Activated T-helper 1 cell treated with anti-CD3 and anti-CD28 coated beads, Interleukin-12 subunit alpha, Interleukin-12 subunit beta, Interleukin-2, Interleukin-4 antibody, amounts not matched to agents 30 ng/mL and 10 ng/mL and 1 ng/mL, durations not matched to agents 14 hours and 24 hours and 36 hours (primary cell): ENCODE data around the gene KIAA0040. TPM values are rescaled to one million over a fixed set of nuclear protein-coding genes. Genes with fewer than 3 reads are reported as not detected.
A peak's percentile ranks its signal among the peaks of the same experiment; 100 is the strongest.

Experiments
- DNase-seq: peaks from one replicate; pipeline ENCODE4 v3.0.0; 2021; ENCODE audit warnings: low spot score
- H3K27ac Mint-ChIP-seq: one replicate; pipeline ENCODE4 v1.8.0; 2021; ENCODE audit warnings: mild to moderate bottlenecking, mixed read lengths
- H3K27me3 Mint-ChIP-seq: one replicate; pipeline ENCODE4 v1.8.0; 2022; ENCODE audit warnings: mild to moderate bottlenecking, moderate library complexity, mixed read lengths; ENCODE audit not compliant: insufficient read depth
- H3K36me3 Mint-ChIP-seq: one replicate; pipeline ENCODE4 v1.8.0; 2021; ENCODE audit warnings: low read depth, mixed read lengths
- H3K4me1 Mint-ChIP-seq: one replicate; pipeline ENCODE4 v1.8.0; 2021; ENCODE audit warnings: low read depth, mixed read lengths
- H3K4me3 Mint-ChIP-seq: one replicate; pipeline ENCODE4 v1.8.0; 2021; ENCODE audit warnings: mild to moderate bottlenecking, moderate library complexity, mixed read lengths
- H3K9me3 Mint-ChIP-seq: one replicate; pipeline ENCODE4 v1.8.0; 2021; ENCODE audit warnings: mixed read lengths
- intact Hi-C: fragments of 100-400 bp; cut with micrococcal nuclease; formaldehyde crosslinking; loops from one replicate; pipeline ENCODE4 v1.15.1; 2024
- total RNA-seq: library from RNA; stranded (reverse); gene quantifications from 2 replicates; pipeline ENCODE4 v1.2.3, GENCODE V29; 2022

The KIAA0040 gene
- total RNA-seq, 1 donor from 2014 or later, result 43.8 TPM

DNA sequence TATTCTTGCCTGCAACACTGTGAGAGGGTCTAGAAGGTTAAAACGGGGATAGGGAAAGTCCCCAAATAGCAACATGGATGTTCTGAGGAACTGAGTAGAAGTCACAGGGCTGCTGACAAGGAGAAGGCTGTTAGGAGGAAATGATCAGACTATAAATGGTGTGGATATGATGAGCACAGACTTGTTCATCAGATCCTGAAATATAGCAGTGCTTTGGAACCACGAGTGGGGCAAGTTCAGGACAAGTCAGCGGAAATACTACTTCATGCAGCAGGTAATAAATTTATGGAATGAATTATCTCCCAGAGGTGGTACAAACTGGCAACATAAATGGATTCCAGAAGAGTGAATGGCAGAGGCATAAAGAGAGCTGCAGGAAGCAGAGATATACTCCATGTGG, 3.2 kb upstream of the KIAA0040 start:
- peaks cover 7% of the 10 kb centered on the region for H3K36me3 Mint-ChIP-seq
- peaks cover 37% of the 10 kb centered on the region for H3K4me1 Mint-ChIP-seq
- H3K27ac Mint-ChIP-seq, result no peak overlapping the region
- H3K4me3 Mint-ChIP-seq, result no peak overlapping the region
- intact Hi-C loops, result no loop called here
- H3K9me3 Mint-ChIP-seq, result no peaks in the 10 kb centered on the region
- peaks cover 9% of the 10 kb centered on the region for H3K27me3 Mint-ChIP-seq
- DNase-seq, result no peak

GRCh38 chr1:175195281-175195680, 2.7 kb upstream of the KIAA0040 start:
- intact Hi-C loops, result no loop called here
- Mint-ChIP-seq H3K27me3 (peaks cover 8% of the 10 kb centered on the region), H3K9me3 (no peaks in the 10 kb centered on the region), H3K4me1 (peaks cover 42% of the 10 kb centered on the region), H3K36me3 (peaks cover 12% of the 10 kb centered on the region), H3K27ac (no peak overlapping the region), H3K4me3 (no peak overlapping the region)
- DNase-seq, result no peak

GRCh38 chr1:175193527-175193910, 943 bp upstream of the KIAA0040 start:
- Mint-ChIP-seq H3K27ac (no peak overlapping the region), H3K27me3 (no peaks in the 10 kb centered on the region), H3K4me1 (peaks cover 60% of the 10 kb centered on the region), H3K9me3 (no peaks in the 10 kb centered on the region), H3K4me3 (peak overlapping the region; percentile 99), H3K36me3 (peaks cover 24% of the 10 kb centered on the region)
- no peak for DNase-seq
- intact Hi-C loops, result no loop called here

DNA sequence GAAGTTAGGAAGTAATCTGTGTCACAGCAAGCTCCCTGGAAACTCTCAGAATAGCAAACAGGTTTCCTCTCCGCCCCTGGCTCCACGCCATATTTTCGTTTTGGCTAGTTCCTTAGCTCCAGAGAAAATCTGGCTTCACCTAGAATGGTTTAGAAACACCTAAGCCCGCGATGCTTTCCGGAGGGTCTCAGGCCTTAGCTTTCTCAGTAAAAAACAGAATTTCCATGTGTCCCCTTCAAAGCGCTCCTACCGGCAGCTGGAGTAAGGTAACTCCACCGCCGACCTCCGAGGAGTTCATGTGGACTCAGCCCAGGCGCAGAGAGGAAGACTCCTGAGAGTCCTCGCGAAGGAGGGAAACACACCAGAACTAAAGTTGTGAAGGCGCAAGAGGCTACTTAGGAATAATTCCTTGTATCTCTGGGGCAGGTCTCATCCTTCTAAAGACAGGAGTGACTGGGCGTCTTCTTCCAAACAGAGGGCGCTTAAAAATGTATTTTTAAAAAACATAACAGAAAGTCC, 406 bp downstream of the KIAA0040 start:
- DNase-seq, result peak; percentile 20
- H3K27me3 Mint-ChIP-seq, result no peaks in the 10 kb centered on the region
- H3K36me3 Mint-ChIP-seq, result peaks cover 36% of the 10 kb centered on the region
- peak overlapping the region; percentile 99 for H3K4me3 Mint-ChIP-seq
- peaks cover 62% of the 10 kb centered on the region for H3K4me1 Mint-ChIP-seq
- intact Hi-C loops, result no loop called here
- H3K9me3 Mint-ChIP-seq, result no peaks in the 10 kb centered on the region
- H3K27ac Mint-ChIP-seq, result peak overlapping the region; percentile 84

- Mint-ChIP-seq H3K9me3 (no peaks in the 10 kb centered on the region), H3K27ac (peak overlapping the region; percentile 84), H3K4me1 (peaks cover 66% of the 10 kb centered on the region), H3K36me3 (peaks cover 42% of the 10 kb centered on the region), H3K4me3 (peak overlapping the region; percentile 99), H3K27me3 (no peaks in the 10 kb centered on the region)
- peak; percentile 22 for DNase-seq
- intact Hi-C loops, result loop anchor here (1.0 to 2.0 kb wide), 3 partner anchors 36 to 1015 kb away; partner anchors contain the start of genes CACYBP and COP1
These were observed 917 bp downstream of the KIAA0040 start for GRCh38 chr1:175191659-175192058.

- H3K27me3 Mint-ChIP-seq, result no peaks in the 10 kb centered on the region
- peak overlapping the region; percentile 99 for H3K4me3 Mint-ChIP-seq
- no peaks in the 10 kb centered on the region for H3K9me3 Mint-ChIP-seq
- peak overlapping the region; percentile 84 for H3K27ac Mint-ChIP-seq
- intact Hi-C loops, result loop anchor here (1.0 to 2.0 kb wide), 3 partner anchors 20 to 166 kb away; partner anchors contain the start of gene MRPS14
- peaks cover 75% of the 10 kb centered on the region for H3K4me1 Mint-ChIP-seq
- DNase-seq, result peak; percentile 60
- peaks cover 61% of the 10 kb centered on the region for H3K36me3 Mint-ChIP-seq
These were observed 3.6 kb downstream of the KIAA0040 start for GRCh38 chr1:175188936-175189335.

DNA sequence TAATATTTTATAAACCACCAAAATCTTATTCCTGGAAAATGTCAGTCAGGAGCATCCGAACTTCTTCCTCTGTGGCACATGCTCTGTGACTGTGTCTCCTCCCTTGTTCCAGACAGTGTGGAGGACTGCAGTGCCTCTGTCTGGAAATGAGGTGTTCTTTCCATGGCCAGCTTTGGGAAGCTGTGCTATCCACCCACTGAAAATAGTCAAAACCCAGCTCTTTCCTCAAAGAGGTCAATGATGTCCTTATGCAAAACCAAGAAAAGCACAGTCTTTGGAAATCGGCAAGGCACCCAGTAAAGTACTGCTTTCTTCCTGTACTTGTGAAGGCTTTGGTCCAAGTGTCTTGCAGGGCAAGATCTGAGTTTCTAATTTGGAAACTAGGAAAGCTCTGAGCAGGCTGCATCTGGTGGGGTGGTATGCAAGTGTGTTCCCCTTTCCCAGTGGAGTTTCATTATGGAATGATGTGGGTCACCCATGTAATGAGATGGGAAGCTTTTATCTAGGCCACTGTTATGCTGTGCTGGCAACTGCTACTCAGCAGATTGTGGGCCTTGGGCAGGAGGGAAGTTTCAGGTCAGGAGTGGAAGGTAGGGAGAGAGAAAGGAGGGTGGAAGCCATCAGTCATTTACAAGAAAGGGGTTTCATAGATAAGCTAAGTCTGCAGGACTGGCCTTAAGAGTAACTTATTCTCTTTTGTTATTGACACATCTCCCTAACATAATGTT, 6.0 kb downstream of the KIAA0040 start:
- intact Hi-C loops, result no loop called here
- H3K27ac Mint-ChIP-seq, result peak overlapping the region; percentile 84
- peaks cover 97% of the 10 kb centered on the region for H3K4me1 Mint-ChIP-seq
- H3K4me3 Mint-ChIP-seq, result peak overlapping the region; percentile 70
- H3K27me3 Mint-ChIP-seq, result no peaks in the 10 kb centered on the region
- no peaks in the 10 kb centered on the region for H3K9me3 Mint-ChIP-seq
- H3K36me3 Mint-ChIP-seq, result peaks cover 76% of the 10 kb centered on the region
- no peak for DNase-seq

- no peaks in the 10 kb centered on the region for H3K9me3 Mint-ChIP-seq
- peak overlapping the region; percentile 43 for H3K27ac Mint-ChIP-seq
- DNase-seq, result no peak
- intact Hi-C loops, result no loop called here
- peaks cover 96% of the 10 kb centered on the region for H3K4me1 Mint-ChIP-seq
- H3K4me3 Mint-ChIP-seq, result peak overlapping the region; percentile 49
- no peaks in the 10 kb centered on the region for H3K27me3 Mint-ChIP-seq
- peaks cover 80% of the 10 kb centered on the region for H3K36me3 Mint-ChIP-seq
These were observed 6.7 kb downstream of the KIAA0040 start for GRCh38 chr1:175185903-175186302.

- Mint-ChIP-seq H3K4me1 (peaks cover 92% of the 10 kb centered on the region), H3K27ac (peak overlapping the region; percentile 22), H3K4me3 (no peak overlapping the region), H3K27me3 (no peaks in the 10 kb centered on the region), H3K36me3 (peaks cover 71% of the 10 kb centered on the region), H3K9me3 (no peaks in the 10 kb centered on the region)
- no peak for DNase-seq
- intact Hi-C loops, result no loop called here
These were observed 9.0 kb downstream of the KIAA0040 start for GRCh38 chr1:175183586-175183985.

DNA sequence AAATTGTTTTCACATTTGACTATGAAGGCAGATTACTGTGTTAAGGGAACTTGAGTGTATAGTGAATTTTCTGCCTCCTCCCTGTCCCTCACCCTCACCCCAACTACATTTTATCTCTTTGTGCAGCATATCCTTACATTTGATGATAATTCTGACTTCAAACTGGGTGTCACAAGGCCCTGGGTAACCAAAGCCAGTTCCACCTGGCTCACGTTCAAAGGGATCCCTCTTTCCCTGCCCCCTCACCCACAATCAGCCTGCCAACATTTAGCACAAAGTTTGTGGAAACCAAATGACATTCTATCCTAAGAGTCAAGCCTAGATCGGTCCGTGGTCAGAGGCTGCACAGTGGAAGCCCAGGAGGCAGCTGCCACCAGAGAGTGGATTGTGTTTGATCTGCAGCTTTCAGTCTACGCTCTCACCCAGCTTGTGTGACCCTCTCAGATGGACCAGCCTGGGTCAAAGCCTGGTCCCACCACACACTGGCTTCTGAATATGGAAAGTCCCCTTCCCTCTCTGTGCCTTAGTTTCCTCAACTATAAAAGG, 10.3 kb downstream of the KIAA0040 start:
- Mint-ChIP-seq H3K27ac (peak overlapping the region; percentile 63), H3K36me3 (peaks cover 69% of the 10 kb centered on the region)

DNA sequence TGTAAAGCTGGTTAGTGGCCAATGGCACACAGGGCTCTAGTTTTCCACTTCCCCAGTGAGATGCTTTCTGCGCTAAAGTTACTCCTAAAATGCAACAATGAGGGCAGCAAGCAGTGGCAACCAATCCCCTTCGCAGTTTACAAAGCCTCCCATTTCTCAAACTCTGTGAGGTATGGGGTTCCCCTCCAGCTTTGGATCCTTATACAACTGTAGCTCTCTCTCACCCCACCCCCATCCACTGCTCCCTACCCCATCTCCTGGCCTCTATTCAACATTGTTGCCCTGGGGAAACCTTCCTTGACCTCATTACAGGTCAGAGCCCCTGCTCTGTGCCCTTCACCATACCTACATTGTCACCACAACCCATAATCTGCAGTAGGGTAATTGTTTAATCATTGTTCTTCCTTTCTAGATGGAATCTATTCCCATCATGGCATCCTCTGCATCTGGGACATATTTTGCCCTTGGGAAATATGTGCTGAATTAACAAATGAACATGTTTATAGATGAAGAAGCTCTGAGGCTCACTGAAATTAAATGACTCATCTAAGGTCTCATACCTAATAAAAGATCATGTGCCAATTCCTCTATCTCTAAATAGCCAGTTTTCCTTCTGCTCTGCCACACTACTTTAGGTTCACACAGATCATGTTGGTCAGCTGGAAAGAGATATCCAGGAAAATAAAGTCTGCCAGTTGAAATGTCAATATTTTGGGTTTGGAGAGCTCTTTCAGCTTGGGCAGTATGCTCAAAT, 12.6 kb downstream of the KIAA0040 start:
- no peak for DNase-seq
- intact Hi-C loops, result no loop called here
- Mint-ChIP-seq H3K36me3 (peaks cover 67% of the 10 kb centered on the region), H3K27me3 (no peaks in the 10 kb centered on the region), H3K4me3 (no peak overlapping the region), H3K9me3 (no peaks in the 10 kb centered on the region), H3K4me1 (peaks cover 80% of the 10 kb centered on the region), H3K27ac (peak overlapping the region; percentile 33)

More for the DNA sequence above, 10.3 kb downstream of the KIAA0040 start:
- DNase-seq, result no peak
- H3K27me3 Mint-ChIP-seq, result no peaks in the 10 kb centered on the region
- no peaks in the 10 kb centered on the region for H3K9me3 Mint-ChIP-seq
- H3K4me3 Mint-ChIP-seq, result no peak overlapping the region
- peaks cover 92% of the 10 kb centered on the region for H3K4me1 Mint-ChIP-seq
- intact Hi-C loops, result no loop called here

GRCh38 chr1:175178456-175178855, 14.1 kb downstream of the KIAA0040 start:
- Mint-ChIP-seq H3K27me3 (no peaks in the 10 kb centered on the region), H3K4me1 (peaks cover 82% of the 10 kb centered on the region), H3K36me3 (peaks cover 67% of the 10 kb centered on the region), H3K9me3 (no peaks in the 10 kb centered on the region), H3K4me3 (no peak overlapping the region), H3K27ac (no peak overlapping the region)
- intact Hi-C loops, result no loop called here
- DNase-seq, result no peak

DNA sequence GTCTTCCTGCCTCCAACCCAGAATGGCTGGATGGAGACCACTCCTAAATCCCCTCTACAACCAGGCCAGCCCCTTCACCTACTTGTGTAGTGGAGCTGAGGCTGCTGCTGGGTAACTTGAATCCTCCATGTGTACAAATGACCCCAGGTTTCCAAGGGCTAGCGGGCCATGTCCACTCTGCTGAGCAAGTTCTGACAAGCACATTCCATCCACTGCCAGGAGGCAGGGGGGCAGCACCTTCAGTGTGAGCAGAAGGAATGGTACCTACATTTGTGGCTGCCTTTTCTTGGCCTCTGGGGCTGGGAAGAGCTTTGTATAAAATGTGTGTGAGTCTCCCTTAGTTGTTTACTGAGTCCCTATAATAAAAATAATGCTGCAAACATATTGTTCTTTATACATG, 14.5 kb downstream of the KIAA0040 start:
- DNase-seq, result no peak
- peaks cover 82% of the 10 kb centered on the region for H3K4me1 Mint-ChIP-seq
- peaks cover 64% of the 10 kb centered on the region for H3K36me3 Mint-ChIP-seq
- no peaks in the 10 kb centered on the region for H3K27me3 Mint-ChIP-seq
- H3K9me3 Mint-ChIP-seq, result no peaks in the 10 kb centered on the region
- intact Hi-C loops, result no loop called here
- no peak overlapping the region for H3K4me3 Mint-ChIP-seq
- H3K27ac Mint-ChIP-seq, result peak overlapping the region; percentile 40
